ENCODE results near the gene ATAT1. TPM values are rescaled to one million over a fixed set of nuclear protein-coding genes. Genes with fewer than 3 reads are reported as not detected.

Gene ATAT1
- total and polyA plus RNA-seq, 2 of the 13 experiments (the other 11 are each of a cell fraction or from before 2014, with no cell fraction given) = 9.2 to 23.6 TPM

GRCh38 chr6:30647242-30648116 is 20.8 kb downstream of the ATAT1 start (continued):
- peak; percentile 93 for TF ChIP-seq ZNF766 (CRISPR knock-in tag; IDR thresholded peaks at IDR 0.05; ENCODE audit: borderline replicate concordance)
- TF ChIP-seq NR2F6 (IDR thresholded peaks at IDR 0.05) = peak; percentile 78
- peak; percentile 96 for TF ChIP-seq NR2F6 (CRISPR knock-in tag; IDR thresholded peaks at IDR 0.05)
- TF ChIP-seq ZNF570 (CRISPR knock-in tag; IDR thresholded peaks at IDR 0.05; ENCODE audit: borderline replicate concordance) = no peak
- peak; percentile 95 for TF ChIP-seq HIVEP1 (CRISPR knock-in tag; IDR thresholded peaks at IDR 0.05)
- no peak for TF ChIP-seq DDIT3 (CRISPR knock-in tag; IDR thresholded peaks at IDR 0.05)
- peak; percentile 90 for TF ChIP-seq ZNF318 (CRISPR knock-in tag; IDR thresholded peaks at IDR 0.05)
- TF ChIP-seq NFIB (CRISPR knock-in tag; IDR thresholded peaks at IDR 0.05; ENCODE audit: borderline replicate concordance) = no peak
- no peak; the same call in 1 of the 2 replicates for TF ChIP-seq NAIF1 (CRISPR knock-in tag; IDR thresholded peaks at IDR 0.05; ENCODE audit: borderline replicate concordance)
- TF ChIP-seq GMEB1 (CRISPR knock-in tag; IDR thresholded peaks at IDR 0.05; ENCODE audit: borderline replicate concordance) = peak; percentile 90
- no peak for TF ChIP-seq ZNF180 (CRISPR knock-in tag; IDR thresholded peaks at IDR 0.05; ENCODE audit: borderline replicate concordance, low read depth)
- peak; percentile 60; the same call in 1 of the 2 replicates for TF ChIP-seq FOXJ3 (CRISPR knock-in tag; IDR thresholded peaks at IDR 0.05; ENCODE audit: borderline replicate concordance)
- no peak for TF ChIP-seq DNMT3B (CRISPR knock-in tag; conservative IDR thresholded peaks at IDR 0.05)
- peak; percentile 98 for TF ChIP-seq ZNF274 (CRISPR knock-in tag; IDR thresholded peaks at IDR 0.05)
- peak; percentile 99 for TF ChIP-seq ZNF547 (CRISPR knock-in tag; IDR thresholded peaks at IDR 0.05)
- peak; percentile 71; the same call in 1 of the 2 replicates for TF ChIP-seq CBX5 (CRISPR knock-in tag; IDR thresholded peaks at IDR 0.05; ENCODE audit: borderline replicate concordance)
- 0 out of 2 replicates have a peak, but pooled peaks have one; percentile 33 for TF ChIP-seq ADNP (CRISPR knock-in tag; IDR thresholded peaks at IDR 0.05)
